NCI-H526 (cell line): ENCODE results near the gene ITGB7.
"Not testable (repeated sequence)": the region's sequence is repeated elsewhere in the genome, so short reads cannot be mapped to it uniquely, and the experiment has no call there.

Experiments used
- DNase-seq, 2 experiments: peaks; one replicate each; lab custom pipeline; 2025; lab: John Stamatoyannopoulos, UW

Gene ITGB7

DNA sequence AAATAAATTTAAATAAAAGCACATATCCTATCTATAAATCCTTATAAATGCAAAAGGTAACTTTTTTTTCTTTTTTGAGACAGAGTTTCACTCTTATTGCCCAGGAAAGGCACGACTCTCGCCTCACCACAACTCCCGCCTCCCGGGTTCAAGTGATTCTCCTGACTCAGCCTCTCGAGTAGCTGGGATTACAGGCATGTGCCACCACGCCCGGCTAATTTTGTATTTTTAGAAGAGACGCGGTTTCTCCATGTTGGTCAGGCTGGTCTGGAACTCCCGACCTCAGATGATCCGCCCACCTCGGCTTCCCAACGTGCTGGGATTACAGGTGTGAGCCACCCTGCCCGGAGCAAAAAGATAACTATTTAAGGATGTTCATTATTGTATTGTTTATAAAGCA is 28.2 kb downstream of the ITGB7 start:
- DNase-seq = not testable (repeated sequence)

DNA sequence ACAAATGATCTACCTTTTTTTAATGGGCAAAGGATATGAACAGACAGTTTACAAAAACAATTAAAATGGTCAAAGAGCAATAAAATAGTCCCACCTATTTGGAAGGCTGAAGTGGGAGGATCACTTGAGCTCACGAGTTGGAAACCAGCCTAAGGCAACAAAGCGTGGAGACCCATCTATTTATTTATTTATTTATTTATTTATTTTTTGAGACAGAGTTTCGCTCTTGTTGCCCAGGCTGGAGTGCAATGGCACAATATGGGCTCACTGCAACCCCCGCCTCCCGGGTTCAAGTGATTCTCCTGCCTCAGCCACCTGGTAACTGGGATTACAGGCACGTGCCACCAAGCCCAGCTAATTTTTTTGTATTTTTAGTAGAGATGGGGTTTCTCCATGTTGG is 29.6 kb downstream of the ITGB7 start:
- DNase-seq = not testable (repeated sequence)

DNA sequence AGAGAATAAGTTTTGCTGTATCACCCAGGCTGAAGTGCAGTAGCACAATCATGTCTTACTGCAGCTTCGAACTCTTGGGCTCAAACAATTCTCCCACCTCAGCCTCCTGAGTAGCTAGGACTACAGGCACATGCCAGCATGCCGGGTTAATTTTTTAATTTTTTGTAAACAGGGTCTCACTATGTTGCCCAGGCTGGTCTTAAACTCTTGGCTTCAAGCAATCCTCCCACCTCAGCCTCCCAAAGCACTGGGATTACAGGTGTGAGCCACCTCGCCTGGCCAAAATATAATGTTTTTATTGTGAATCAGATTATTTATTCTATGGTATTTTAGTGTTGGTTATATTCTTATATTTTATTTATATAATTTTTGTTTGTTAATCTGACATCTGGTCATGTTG is 30.3 kb downstream of the ITGB7 start:
- DNase-seq = no peak

DNA sequence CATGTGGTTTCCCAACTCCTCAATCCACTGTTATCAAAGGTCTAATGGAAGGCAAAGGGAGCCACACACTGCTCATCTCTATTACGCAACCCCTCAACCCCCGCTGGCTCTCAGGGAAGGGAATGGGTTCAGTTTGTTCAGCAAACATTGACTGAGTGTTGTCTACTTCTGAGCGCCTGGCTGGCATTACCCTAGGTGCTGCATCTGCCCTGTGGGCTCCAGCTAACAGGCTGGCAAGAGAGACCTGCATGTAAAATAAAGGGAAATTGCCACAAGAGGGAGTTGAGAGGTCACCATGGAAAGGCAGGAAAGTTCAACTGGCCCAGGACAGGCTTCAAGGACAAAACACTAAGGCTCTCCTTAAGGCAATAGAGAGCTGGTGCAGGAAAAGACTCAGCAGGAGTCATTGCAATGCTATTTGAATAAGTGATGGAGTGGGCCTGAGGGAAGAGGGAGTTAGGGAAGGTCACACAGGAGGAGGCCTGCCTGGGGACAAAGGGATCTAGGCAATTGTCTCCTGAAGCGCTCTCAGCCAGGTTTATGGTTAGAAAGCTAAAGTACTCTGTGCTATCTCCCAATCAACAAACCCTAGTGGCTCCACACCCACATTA is 32.1 kb downstream of the ITGB7 start:
- peak; percentile 5 to 36 for DNase-seq

DNA sequence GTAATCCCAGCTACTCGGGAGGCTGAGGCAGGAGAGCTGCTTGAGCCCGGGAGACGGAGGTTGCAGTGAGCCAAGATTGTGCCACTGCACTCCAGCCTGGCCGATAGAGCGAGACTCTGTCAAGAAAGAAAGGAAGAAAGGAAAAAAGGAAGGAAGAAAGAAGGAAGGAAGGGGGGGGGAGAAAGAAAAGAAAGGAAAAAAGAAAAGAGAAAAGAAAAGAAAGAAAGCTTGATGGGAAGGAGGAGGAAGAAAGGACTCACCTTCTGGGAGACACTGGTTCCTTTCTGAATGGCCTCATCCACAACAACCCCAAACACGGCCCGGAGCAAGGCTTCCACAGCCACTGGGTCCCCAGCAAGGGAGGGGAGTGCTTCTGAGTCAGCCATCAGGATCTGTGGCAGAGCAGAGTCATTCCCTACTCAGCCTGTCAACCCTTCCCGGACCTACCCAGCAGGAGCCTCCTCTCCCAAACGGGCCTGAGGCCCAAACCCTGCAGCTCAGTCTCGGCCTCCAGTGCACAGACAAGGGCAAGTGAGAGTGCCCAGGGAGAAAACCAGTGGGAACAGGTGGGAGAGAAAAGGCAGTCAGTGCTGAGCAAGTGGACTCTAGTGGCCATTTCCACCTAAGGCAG is 33.9 kb downstream of the ITGB7 start:
- no peak for DNase-seq

DNA sequence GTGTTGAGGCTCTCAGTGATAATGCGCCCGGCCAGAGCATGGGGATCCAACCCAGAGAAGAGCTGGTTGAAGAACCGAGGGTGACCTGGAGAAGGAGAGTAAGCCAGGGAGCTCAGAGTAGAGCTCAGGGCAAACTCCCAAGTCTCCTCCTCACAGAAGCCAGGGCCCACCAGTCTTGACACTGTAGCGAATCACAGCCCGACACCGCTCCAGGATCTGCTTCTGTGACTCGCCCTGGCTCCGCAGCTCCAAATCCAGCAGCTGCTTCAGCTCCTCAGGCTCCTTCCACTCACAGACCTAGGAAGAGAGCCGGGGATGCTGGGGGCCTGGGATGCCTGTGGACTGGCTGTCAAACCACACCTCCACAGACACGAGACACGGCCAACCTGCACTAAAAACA is 34.7 kb downstream of the ITGB7 start:
- DNase-seq = no peak

DNA sequence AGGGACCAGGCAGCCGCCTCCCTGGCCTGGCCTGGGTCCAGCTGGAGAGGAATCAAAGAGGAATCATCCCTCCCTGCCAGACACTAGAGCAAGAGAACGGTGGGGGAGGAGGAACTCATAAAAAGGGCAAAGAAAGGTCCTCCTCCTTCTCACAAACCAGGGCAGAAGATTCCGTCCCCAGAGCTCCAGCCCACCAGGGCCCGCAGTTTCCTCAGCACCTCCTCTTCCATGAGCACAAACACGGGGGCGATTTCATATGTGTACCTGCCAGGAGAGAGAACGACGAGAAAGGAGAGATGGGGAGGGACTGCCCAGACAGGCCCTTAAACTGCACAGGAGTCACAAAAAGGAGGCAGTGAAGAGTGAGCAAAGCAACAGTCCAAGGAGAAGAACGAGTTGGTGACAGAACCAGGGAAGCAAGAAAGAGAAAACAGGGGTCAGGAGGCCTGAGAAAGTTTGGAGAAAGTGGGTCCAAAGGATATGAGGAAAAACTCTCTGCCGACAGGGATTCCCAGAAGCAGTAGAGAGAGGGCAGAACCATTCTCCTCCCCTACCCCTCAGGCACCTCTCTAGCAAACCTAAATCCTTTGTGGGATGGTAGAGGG is 35.2 kb downstream of the ITGB7 start:
- no peak for DNase-seq

DNA sequence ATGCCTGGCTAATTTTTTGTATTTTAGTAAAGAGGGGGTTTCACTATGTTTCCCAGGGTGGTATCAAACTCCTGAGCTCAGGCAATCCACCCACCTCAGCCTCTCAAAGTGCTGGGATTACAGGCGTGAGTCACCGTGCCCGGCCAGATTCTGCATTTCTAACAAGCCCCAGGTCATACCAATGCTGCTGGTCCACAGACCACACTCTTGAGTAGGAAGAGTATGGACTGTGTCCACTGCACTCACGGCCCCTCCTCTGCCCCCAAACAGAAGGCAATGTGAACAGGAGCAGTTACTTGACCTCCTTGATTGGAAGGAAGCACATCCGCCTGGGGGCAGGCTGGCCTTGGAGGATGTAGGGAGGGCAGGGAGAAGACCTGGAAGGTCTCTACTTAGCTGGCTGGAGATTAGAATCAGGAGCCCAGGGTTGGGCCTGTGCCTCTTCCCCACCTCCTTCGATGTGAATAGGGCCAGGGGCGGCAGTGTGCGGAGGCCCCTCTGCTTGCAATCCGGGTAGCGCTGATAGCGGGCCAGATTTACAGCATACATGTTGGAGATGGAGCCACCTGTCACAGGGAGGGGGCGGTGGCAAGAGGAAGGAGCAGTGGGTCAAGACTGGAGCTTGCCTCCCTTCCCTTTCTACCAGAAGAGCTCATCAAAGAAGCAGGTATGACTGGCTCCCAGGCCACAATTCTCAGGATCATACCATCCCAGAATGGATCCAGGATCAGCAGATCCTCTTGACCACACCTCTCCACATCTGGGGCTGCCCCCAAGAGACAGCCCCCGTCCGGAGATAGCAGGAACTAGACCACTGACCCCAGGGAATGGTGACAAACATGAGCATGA is 36.0 kb downstream of the ITGB7 start:
- no peak for DNase-seq

DNA sequence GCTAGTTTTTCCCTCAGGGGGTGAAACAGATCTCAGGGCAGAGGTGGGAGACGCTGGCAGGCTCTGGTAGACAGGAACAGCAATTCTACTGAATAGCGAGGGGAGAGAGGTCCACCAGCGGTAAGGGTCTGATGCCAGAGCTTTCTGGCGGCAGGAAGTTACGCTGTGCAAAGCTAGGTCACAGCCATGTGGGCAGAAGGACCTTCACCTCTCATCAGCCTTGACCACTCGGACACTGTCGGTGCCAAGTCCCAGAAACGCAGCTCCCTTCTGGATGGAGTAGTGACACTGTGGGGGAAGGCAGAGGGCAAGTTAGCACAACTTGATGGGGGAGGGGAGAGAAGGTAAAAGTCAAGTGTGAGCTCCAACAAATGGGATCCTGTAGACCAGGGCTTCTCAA is 36.8 kb downstream of the ITGB7 start:
- DNase-seq = no peak

DNA sequence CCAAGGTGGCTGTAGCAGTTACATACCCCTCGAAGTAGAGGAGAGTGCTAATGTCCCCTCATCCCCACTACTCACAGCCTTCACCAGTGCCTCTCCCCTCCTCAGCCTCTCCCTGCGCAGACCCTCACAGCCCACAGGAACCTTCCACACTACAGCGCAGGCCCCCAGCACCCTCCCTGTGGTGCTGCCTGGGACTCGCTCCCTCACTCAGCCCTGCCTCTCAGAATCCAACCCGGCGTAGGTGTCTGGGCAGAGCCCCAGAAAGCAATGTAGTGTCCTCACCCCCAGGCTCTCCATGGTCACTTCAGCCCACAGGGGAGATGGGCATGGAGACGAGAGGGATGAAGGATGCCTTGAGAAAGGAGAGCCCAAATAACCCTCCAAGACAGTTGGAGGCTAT is 37.4 kb downstream of the ITGB7 start:
- DNase-seq = no peak

DNA sequence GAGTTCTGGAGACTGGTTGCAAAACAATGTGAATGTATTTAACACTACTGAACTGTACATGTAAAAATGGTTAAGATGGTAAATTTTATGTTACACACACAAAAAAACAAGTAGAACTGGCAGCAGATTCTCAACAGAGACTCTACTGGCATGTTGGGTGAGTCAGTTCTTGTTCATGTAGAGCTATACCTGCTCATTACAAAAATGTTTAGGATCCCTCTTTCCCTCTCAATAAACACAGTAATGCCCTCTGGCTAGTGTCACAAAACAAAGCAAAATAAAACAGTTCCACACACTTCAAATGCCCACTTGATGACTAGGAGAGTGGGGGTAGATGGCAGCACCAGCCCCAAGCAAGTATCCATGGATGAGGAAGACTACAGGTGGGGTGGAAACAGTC is 40.2 kb downstream of the ITGB7 start:
- no peak for DNase-seq

DNA sequence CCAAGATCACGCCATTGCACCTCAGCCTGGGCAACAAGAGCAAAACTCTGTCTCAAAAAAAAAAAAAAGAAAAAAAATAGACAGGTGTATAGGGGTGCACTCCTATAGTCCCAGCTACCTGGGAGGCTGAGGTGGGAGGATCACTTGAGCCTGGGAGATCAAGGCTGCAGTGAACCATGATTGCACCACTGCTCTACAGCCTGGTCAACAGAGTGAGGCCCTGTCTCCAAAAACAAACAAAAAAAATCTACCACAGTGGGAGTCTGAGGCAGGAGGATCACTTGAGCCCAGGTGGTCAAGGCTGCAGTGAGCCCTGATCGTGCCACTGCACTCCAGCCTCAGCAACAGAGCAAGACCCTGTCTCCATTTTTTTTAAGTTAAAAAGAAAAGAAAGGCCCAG is 44.0 kb downstream of the ITGB7 start:
- not testable (repeated sequence) for DNase-seq

DNA sequence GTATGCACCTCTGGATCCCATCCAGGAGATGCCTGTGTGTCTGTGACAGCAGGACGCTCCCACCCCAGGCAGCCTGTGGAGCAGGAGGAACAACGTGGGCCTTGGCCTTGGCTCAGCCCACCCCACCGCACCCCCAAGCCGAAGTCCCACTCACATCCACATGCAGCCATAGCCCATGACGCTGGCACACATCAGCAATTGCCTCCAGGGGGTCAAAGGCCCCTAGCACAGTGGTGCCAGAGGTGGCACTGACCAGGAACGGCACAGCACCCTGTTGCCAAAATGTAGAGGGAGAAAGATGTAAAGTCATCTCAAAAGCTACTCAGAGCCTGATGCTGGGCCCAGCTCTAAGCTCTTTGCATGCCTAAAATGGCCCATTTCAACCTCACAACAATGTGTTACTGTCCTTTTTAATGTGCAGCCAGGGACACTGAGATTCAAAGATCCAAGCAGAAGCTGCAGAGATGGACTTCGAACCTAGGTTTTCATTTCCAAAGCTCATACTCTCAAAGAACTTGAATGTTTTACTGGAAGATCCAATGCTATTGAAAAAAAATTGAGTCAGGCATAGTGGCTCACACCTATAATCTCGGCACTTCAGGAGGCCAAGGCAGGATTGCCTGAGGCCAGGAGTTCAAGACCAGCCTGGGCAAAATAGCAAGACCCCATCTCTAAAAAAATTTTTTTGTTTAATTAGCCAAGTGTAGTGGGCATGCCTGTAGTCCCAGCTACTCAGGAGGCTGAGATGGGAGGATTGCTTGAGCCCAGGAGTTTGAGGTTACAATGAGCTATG is 45.7 kb downstream of the ITGB7 start:
- DNase-seq = no peak

DNA sequence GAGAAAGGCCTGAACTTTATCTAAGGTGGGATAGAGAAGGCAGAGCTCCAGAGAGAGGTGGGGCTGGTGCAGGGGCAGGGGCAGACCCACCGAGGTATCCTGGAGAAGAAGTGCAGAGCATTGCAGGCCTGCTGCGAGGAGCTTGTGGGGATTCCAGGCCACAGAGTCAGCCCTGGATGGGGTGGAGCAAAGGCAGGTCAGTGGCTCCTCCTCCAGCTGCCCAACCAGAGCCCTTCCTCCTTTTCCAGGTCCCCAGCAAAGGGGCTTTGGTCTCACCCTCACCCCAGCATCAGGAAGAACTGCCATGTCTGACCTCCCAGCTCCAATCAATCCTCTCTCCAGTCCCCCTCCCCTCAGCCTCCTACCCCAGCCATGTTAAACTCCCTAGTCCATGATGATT is 46.4 kb downstream of the ITGB7 start:
- no peak for DNase-seq

DNA sequence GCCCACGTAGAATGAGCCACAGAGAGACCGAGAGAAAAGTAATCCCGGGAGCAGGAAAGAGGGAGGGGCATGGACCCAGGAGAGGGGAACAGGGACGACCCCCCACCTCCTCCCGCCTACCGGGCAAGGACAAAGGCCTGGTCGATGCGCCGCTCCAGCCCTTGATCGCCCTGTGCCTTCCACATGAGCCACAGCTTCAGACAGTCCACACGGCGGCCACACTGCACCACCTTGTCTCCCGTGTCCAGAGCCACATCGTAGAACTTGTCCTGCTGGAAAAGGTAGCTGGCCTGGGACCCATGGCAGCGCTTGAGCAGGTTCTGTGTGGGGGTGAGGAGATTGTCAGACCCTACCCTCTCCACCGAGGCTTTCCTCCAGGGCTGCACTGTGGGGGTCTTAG is 47.1 kb downstream of the ITGB7 start:
- no peak for DNase-seq

DNA sequence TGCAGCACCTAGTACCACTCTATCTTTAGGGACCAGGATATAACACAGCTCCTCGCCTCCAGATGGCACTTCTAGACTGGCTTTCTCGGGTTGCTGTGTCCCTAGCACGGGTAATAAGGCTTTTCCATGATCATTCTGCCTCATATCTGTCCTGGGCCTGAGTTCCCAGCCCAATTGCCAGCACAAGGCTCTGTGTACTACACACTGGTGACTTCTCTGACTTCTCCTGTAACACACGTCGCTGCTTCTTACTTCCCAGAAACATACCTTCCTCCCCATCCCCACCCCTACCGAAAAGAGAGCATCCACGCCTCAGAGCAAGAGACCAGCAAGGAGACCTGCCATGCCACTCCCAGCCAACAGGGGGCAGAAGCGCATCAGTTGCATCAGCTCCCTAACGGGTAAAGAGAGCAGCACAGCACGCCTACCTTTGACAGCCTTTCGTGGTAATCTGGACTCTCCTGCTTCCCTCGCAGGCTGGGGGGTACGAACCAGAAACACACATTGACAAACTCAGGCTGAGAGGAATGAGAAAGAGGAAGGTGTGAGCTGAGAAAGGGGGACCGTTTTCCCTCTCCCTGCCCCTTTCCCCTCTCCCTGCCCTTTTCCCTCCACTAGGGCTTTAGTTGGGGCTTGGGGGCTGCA is 47.7 kb downstream of the ITGB7 start:
- peak; percentile 54 to 83 for DNase-seq

DNA sequence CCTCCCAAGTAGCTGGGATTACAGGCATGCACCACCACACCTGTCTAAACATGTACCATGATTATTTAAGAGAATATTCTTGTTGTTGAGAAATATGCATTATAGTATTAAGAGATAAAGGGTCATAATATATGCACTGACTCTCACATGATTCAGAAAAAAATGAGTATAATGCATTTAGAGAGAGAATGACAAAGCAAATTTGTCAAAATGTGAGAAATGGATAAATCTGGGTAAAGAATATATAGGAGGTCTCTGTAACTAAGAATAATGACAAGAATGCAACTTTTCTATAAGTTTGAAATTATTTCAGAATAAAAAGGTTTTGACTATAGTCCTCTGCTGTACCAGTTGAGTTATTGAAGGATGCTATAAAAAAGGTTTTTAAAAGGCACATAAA is 54.7 kb downstream of the ITGB7 start:
- no peak for DNase-seq

DNA sequence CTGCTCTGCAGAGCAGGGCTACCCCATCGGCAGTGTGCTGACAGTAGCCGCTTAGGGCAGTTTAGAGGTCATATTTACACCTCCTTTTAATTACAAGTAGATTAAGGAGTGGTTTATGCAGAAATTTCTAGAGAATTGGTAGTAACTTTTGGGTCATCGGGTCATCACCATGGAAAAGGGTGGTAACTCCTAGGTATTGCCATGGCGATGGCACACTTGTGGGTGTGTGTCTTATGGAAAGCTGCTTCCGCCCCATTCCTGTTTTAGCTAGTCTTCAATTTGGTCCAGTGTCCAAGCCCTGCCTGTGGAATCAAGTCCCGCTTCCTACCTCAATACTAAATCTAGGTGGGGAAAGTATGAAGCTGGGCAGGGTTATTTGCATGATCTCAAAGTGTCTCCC is 56.0 kb downstream of the ITGB7 start:
- no peak for DNase-seq

DNA sequence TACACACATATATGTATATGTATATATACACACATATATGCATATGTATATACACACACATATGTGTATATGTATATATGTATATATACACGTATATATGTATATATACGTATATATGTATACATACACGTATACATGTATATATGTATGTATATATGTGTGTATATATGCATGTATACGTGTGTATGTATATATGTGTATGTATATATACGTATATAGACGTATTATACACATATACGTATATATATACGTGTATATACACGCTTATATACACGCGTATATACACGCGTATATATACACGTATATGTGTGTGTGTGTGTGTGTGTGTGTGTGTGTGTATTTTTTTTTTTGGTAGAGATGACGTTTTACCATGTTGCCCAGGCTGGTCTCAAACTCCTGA is 59.4 kb downstream of the ITGB7 start:
- DNase-seq = no peak

DNA sequence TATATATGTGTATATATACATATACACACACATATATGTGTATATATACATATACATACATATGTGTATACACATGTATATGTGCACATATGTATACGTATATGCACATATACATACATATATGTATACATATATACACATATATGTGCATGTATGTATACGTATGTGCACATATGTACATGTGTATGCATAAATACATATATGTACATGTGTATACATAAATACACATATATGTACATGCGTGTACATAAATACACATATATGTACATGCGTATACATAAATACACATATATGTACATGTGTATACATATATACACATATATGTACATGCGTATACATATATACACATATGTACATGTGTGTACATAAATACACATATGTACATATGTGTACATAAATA is 59.9 kb downstream of the ITGB7 start:
- no peak for DNase-seq

DNA sequence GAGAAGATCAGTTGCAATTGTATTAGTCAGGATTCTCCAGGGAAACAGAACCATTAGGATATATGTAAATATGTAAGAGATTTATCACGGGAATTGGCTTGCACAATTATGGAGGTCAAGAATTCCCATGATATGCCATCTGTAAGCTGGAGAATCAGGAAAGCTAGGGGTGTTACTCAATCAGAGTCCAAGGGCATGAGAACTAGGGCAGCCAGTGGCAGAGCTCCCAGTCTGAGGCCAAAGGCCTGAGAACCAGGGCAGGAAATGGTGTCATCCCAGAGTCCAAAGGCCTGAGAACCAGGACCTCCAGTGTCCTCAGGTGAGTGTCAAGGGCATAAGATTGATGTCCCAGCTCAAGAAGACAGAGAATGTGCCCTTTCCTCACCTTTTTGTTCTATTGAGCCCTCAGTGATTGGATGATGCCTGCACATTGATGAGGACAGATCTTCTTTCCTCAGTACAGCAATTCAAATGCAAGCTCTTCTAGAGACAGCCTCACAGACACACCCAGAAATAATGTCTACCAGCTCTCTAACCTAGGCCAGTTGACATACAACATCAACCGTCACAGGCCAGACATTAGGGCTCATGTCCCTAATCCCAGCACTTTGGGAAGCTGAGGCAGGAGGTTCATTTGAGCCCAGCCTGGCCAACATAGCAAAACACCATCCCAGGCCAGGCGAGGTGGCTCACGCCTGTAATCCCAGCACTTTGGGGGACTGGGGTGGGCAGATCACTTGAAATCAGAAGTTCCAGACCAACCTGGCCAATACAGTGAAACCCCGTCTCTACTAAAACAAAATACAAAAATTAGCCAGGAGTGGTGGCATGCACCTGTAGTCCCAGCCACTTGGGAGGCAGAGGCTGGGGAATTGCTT is 61.4 kb downstream of the ITGB7 start:
- no peak for DNase-seq
